Sigmoid colon (tissue), 7 donors: ENCODE results near the gene TCEANC. TPM values are rescaled to one million over a fixed set of nuclear protein-coding genes. Genes with fewer than 3 reads are reported as not detected.
A peak's percentile ranks its signal among the peaks of the same experiment; 100 is the strongest.

Experiments
- DNase-seq: peaks from one replicate; pipeline ENCODE4 v3.0.0-alpha.2; 2019
- H3K27ac ChIP-seq, 4 donors: fragments of 200-600 bp; sonication (generic); one replicate each; pipeline ENCODE4 v1.5.1; 2016 to 2019; ENCODE audit warnings: mild to moderate bottlenecking in 1 of 4
- H3K27me3 ChIP-seq, 3 donors: fragments of 200-600 bp; sonication (generic); one replicate each; pipeline ENCODE4 v1.5.1; 2019; ENCODE audit warnings: mild to moderate bottlenecking in 1 of 3
- H3K36me3 ChIP-seq, 4 donors: fragments of 200-600 bp; sonication (generic); one replicate each; pipeline ENCODE4 v1.5.1; 2016 to 2019
- H3K4me1 ChIP-seq, 4 donors: fragments of 200-600 bp; sonication (generic); one replicate each; pipeline ENCODE4 v1.5.1; 2017 to 2019
- H3K4me3 ChIP-seq, 4 donors: fragments of 200-600 bp; sonication (generic); one replicate each; pipeline ENCODE4 v1.5.1; 2017 to 2019; ENCODE audit warnings: mild to moderate bottlenecking in 2 of 4, moderate library complexity in 1 of 4
- H3K9me3 ChIP-seq, 4 donors: fragments of 200-600 bp in 3 of 4; sonication (generic) in 3 of 4; one replicate each; pipeline versions ENCODE4 v1.5.1 to v1.6.1; 2013 to 2019
- CTCF ChIP-seq, 4 experiments: fragments of 450-650 bp in 3 of 4; fragments of 200-600 bp in 1 of 4; IDR thresholded peaks; one replicate each; pipeline ENCODE4 v1.5.1; 2016 to 2019; ENCODE audit warnings: antibody characterized with exemption in 4 of 4, mild to moderate bottlenecking in 3 of 4, moderate library complexity in 2 of 4
- EP300 ChIP-seq, 4 donors: sonication (generic); formaldehyde crosslinking; IDR thresholded peaks; one replicate each; pipeline ENCODE4 v1.6.1; 2017; ENCODE audit warnings: antibody characterized with exemption in 4 of 4
- POLR2A ChIP-seq, 2 donors: fragments of 450-650 bp; IDR thresholded peaks; one replicate each; pipeline ENCODE4 v1.6.1; 2016; ENCODE audit warnings: antibody characterized with exemption in 2 of 2, mild to moderate bottlenecking in 2 of 2, moderate library complexity in 2 of 2
- POLR2AphosphoS5 ChIP-seq, 4 donors: sonication (generic); formaldehyde crosslinking; IDR thresholded peaks; one replicate each; pipeline ENCODE4 v1.6.1; 2017; ENCODE audit warnings: antibody characterized with exemption in 4 of 4
- WGBS, 2 donors: extraction: QIAGEN DNeasy Blood & Tissue Kit; methylation state at CpG; one replicate each; pipeline ENCODE4 v1.1.7; 2013; 5-methylcytosine and 5-hydroxymethylcytosine counted together
- intact Hi-C: fragments of 100-400 bp; cut with DNase I; formaldehyde crosslinking; loops from one replicate; pipeline ENCODE4 v1.15.1; 2023
- polyA plus RNA-seq, 3 donors: library from polyadenylated mRNA; stranded (reverse); fragments of 200-250 nt; gene quantifications; one replicate each; pipeline ENCODE4 v1.2.3, GENCODE V29; 2013
- total RNA-seq, 4 donors: library from RNA; depleted of rRNA; stranded (reverse); fragments of >200 nt; gene quantifications; one replicate each; pipeline ENCODE4 v1.1.0, GENCODE V29; 2016
- donor health status: healthy with polysubstance abuse.
- donor health status: Bipolar disorder and iron deficiency.
- donor health status: healthy.

TCEANC gene
- total and polyA plus RNA-seq, 7 donors = 1.2 to 8.7 (median 2.6) TPM

DNA sequence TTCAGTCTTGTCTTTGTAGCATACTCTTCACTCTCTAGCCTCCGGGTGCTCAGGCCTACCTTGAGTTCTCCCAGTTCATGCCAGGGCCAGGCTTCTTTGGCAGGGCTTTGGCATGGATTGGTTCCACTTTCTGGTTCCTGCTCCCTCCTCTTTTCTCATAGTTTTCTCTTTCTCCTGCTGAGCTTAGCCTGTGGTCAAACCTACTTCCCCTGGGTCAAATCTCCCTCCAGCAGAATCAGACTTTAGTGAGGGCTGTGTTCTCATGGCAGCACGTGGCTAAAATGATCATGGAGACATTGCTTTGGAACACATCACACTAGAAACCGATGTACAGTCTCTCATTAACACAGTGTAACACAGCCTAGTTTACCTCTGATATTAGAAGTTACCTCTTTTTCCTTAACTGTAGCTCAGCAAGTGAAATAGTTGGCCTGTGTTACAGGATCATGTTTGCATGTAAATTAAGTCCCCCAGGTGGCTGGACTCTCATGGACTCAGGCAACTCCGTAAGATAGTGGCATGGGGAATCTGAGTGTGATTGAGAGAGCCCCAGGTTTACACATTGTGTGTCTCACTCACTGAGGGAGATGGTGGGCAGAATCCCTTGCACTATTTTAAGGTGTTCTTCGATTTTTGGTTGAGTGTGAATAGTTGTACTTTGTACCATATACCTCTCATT is 49.3 kb downstream of the TCEANC start:
- intact Hi-C loops = no loop called here
- WGBS, 2 donors = 86% methylated on average over 5 of the region's 5 CpGs
- no peaks in the 10 kb centered on the region for H3K9me3 ChIP-seq
- no peak overlapping the region for H3K27ac ChIP-seq
- no peaks in the 10 kb centered on the region for H3K36me3 ChIP-seq
- peaks cover 0 to 33% (median 5%) of the 10 kb centered on the region in 4 donors for H3K4me1 ChIP-seq
- TF ChIP-seq EP300 (IDR thresholded peaks at IDR 0.05) (no peak), POLR2A (IDR thresholded peaks at IDR 0.05) (no peak), CTCF (IDR thresholded peaks at IDR 0.05) (no peak), POLR2AphosphoS5 (IDR thresholded peaks at IDR 0.05) (no peak)
- no peak overlapping the region for H3K4me3 ChIP-seq
- H3K27me3 ChIP-seq = no peaks in the 10 kb centered on the region
- no peak for DNase-seq

- no peak for DNase-seq
- intact Hi-C loops = no loop called here
- WGBS, 2 donors = 57 to 78% methylated on average over 3 of the region's 3 CpGs
- no peak overlapping the region for H3K27ac ChIP-seq
- no peak overlapping the region for H3K4me3 ChIP-seq
- H3K36me3 ChIP-seq = no peaks in the 10 kb centered on the region
- no peak for TF ChIP-seq EP300 (IDR thresholded peaks at IDR 0.05)
- no peak for TF ChIP-seq POLR2A (IDR thresholded peaks at IDR 0.05)
- no peak for TF ChIP-seq POLR2AphosphoS5 (IDR thresholded peaks at IDR 0.05)
- TF ChIP-seq CTCF (IDR thresholded peaks at IDR 0.05) = no peak
- no peaks in the 10 kb centered on the region for H3K27me3 ChIP-seq
- no peaks in the 10 kb centered on the region for H3K9me3 ChIP-seq
- peaks cover 0 to 33% (median 4%) of the 10 kb centered on the region in 4 donors for H3K4me1 ChIP-seq
Observed at GRCh38 chrX:13703135-13703534, 50.2 kb downstream of the TCEANC start.

GRCh38 chrX:13703589-13703988 is 50.6 kb downstream of the TCEANC start:
- no peak for DNase-seq
- WGBS, 2 donors = 72 to 74% methylated on average over 3 of the region's 3 CpGs
- Histone ChIP-seq H3K36me3 (no peaks in the 10 kb centered on the region), H3K27ac (peak overlapping the region in 1 of 4 donors; percentile 40), H3K4me1 (peaks cover 0 to 28% (median 4%) of the 10 kb centered on the region in 4 donors), H3K27me3 (no peaks in the 10 kb centered on the region), H3K4me3 (no peak overlapping the region), H3K9me3 (no peaks in the 10 kb centered on the region)
- intact Hi-C loops = no loop called here
- TF ChIP-seq CTCF (IDR thresholded peaks at IDR 0.05) (no peak), EP300 (IDR thresholded peaks at IDR 0.05) (no peak), POLR2A (IDR thresholded peaks at IDR 0.05) (no peak), POLR2AphosphoS5 (IDR thresholded peaks at IDR 0.05) (no peak)

- WGBS, 2 donors = 66 to 85% methylated on average over 4 of the region's 4 CpGs
- Histone ChIP-seq H3K4me3 (no peak overlapping the region), H3K4me1 (no peaks in the 10 kb centered on the region), H3K27ac (no peak overlapping the region), H3K9me3 (no peaks in the 10 kb centered on the region), H3K27me3 (no peaks in the 10 kb centered on the region), H3K36me3 (peaks cover 0 to 19% (median 4%) of the 10 kb centered on the region in 4 donors)
- intact Hi-C loops = no loop called here
- DNase-seq = no peak
- no peak for TF ChIP-seq EP300 (IDR thresholded peaks at IDR 0.05)
- no peak for TF ChIP-seq CTCF (IDR thresholded peaks at IDR 0.05)
- TF ChIP-seq POLR2AphosphoS5 (IDR thresholded peaks at IDR 0.05) = no peak
- no peak for TF ChIP-seq POLR2A (IDR thresholded peaks at IDR 0.05)
Observed at GRCh38 chrX:13711141-13711540, 58.2 kb downstream of the TCEANC start.

Other genes starting within 250 kb of the TCEANC start
- not detected for gene EGFL6, start 83.5 kb upstream of the TCEANC start, total RNA-seq
- under 1 TPM in 2 of 3 donors, not detected in 1; 0.32 to 0.60 TPM for gene EGFL6, start 83.5 kb upstream of the TCEANC start, polyA plus RNA-seq
- gene RAB9A, start 36.0 kb downstream of the TCEANC start, total RNA-seq = 10 to 100 TPM; 11.8 to 28.6 (median 24.4) TPM
- gene RAB9A, start 36.0 kb downstream of the TCEANC start, polyA plus RNA-seq = 10 to 100 TPM; 31.6 to 73.5 (median 46.2) TPM
- gene TRAPPC2, start 81.5 kb downstream of the TCEANC start, total RNA-seq = 10 to 100 TPM; 20.1 to 22.8 (median 22.4) TPM
- 1 to 10 TPM; 5.5 to 9.0 (median 6.0) TPM for gene TRAPPC2, start 81.5 kb downstream of the TCEANC start, polyA plus RNA-seq
- 10 to 100 TPM; 12.8 to 46.0 (median 15.1) TPM for gene OFD1, start 81.6 kb downstream of the TCEANC start, total RNA-seq
- gene OFD1, start 81.6 kb downstream of the TCEANC start, polyA plus RNA-seq = 10 to 100 TPM in 2 of 3 donors, 1 to 10 TPM in 1; 7.4 to 21.2 (median 19.8) TPM
- 10 to 100 TPM; 24.0 to 40.3 (median 27.4) TPM for gene GPM6B, start 164.0 kb downstream of the TCEANC start, total RNA-seq
- gene GPM6B, start 164.0 kb downstream of the TCEANC start, polyA plus RNA-seq = 1 to 10 TPM in 2 of 3 donors, under 1 TPM in 1; 0.46 to 4.5 (median 1.8) TPM